Parathyroid adenoma (tissue), 2 donors: Measurements from ENCODE around the gene JAG2.

ENCODE experiments used
- H2AFZ ChIP-seq: fragments of 300-600 bp; sonication (generic); one replicate; pipeline ENCODE4 v1.7.0; 2017; ENCODE audit warnings: antibody characterized with exemption, mild to moderate bottlenecking
- H3K27ac ChIP-seq: fragments of 300-600 bp; sonication (generic); one replicate; pipeline ENCODE4 v1.7.0; 2017
- H3K27me3 ChIP-seq: fragments of 300-600 bp; sonication (generic); one replicate; pipeline ENCODE4 v1.7.0; 2017; ENCODE audit warnings: low read length; ENCODE audit not compliant: control insufficient read depth, insufficient read depth
- H3K36me3 ChIP-seq: fragments of 300-600 bp; sonication (generic); one replicate; pipeline ENCODE4 v1.7.0; 2017; ENCODE audit warnings: low read length; ENCODE audit not compliant: control insufficient read depth, insufficient read depth
- H3K4me1 ChIP-seq: fragments of 300-600 bp; sonication (generic); one replicate; pipeline ENCODE4 v1.7.0; 2017; ENCODE audit warnings: control low read depth
- H3K4me2 ChIP-seq: fragments of 300-600 bp; sonication (generic); one replicate; pipeline ENCODE4 v1.7.0; 2017; ENCODE audit warnings: low read length
- H3K4me3 ChIP-seq: fragments of 300-600 bp; sonication (generic); one replicate; pipeline ENCODE4 v1.7.0; 2017; ENCODE audit warnings: low read depth, low read length
- H3K79me2 ChIP-seq: fragments of 300-600 bp; sonication (generic); one replicate; pipeline ENCODE4 v1.7.0; 2017; ENCODE audit warnings: control low read depth
- H3K9ac ChIP-seq: fragments of 300-600 bp; sonication (generic); one replicate; pipeline ENCODE4 v1.7.0; 2017; ENCODE audit warnings: mild to moderate bottlenecking
- H3K9me3 ChIP-seq: fragments of 300-600 bp; sonication (generic); one replicate; pipeline ENCODE4 v1.7.0; 2017; ENCODE audit warnings: low read length; ENCODE audit not compliant: control insufficient read depth
- CTCF ChIP-seq: fragments of 300-600 bp; sonication (generic); IDR thresholded peaks from one replicate; pipeline ENCODE4 v1.7.0; 2017; ENCODE audit warnings: antibody characterized with exemption, mild to moderate bottlenecking
- donor health status: primary hyperparathyroidism.

Gene JAG2

GRCh38 chr14:105201925-105202513, 33.4 kb upstream of the JAG2 start:
- peaks cover 3% of the 10 kb centered on the region for H3K27me3 ChIP-seq
- no peak overlapping the region for H3K9ac ChIP-seq
- no peaks in the 10 kb centered on the region for H3K9me3 ChIP-seq
- no peak overlapping the region for H3K4me2 ChIP-seq
- no peak overlapping the region for H3K27ac ChIP-seq
- no peak overlapping the region for H3K4me3 ChIP-seq
- peaks cover 29% of the 10 kb centered on the region for H3K4me1 ChIP-seq
- H2AFZ ChIP-seq = no peak overlapping the region
- H3K36me3 ChIP-seq = no peaks in the 10 kb centered on the region
- TF ChIP-seq CTCF = no peak
- H3K79me2 ChIP-seq = no peaks in the 10 kb centered on the region

GRCh38 chr14:105201156-105201924, 32.8 kb upstream of the JAG2 start:
- Histone ChIP-seq H2AFZ (no peak overlapping the region), H3K4me1 (peaks cover 29% of the 10 kb centered on the region), H3K27ac (no peak overlapping the region), H3K79me2 (no peaks in the 10 kb centered on the region), H3K9ac (no peak overlapping the region), H3K4me2 (no peak overlapping the region), H3K9me3 (no peaks in the 10 kb centered on the region), H3K36me3 (no peaks in the 10 kb centered on the region), H3K4me3 (no peak overlapping the region), H3K27me3 (peaks cover 3% of the 10 kb centered on the region)
- no peak for TF ChIP-seq CTCF

- TF ChIP-seq CTCF = no peak
- Histone ChIP-seq H2AFZ (no peak overlapping the region), H3K4me2 (no peak overlapping the region), H3K27me3 (peaks cover 3% of the 10 kb centered on the region), H3K9ac (no peak overlapping the region), H3K4me3 (no peak overlapping the region), H3K4me1 (peaks cover 25% of the 10 kb centered on the region), H3K79me2 (no peaks in the 10 kb centered on the region), H3K27ac (no peak overlapping the region), H3K36me3 (no peaks in the 10 kb centered on the region), H3K9me3 (no peaks in the 10 kb centered on the region)
Observed at GRCh38 chr14:105200641-105201040, 32.1 kb upstream of the JAG2 start.

- TF ChIP-seq CTCF = no peak
- Histone ChIP-seq H3K9ac (no peak overlapping the region), H3K4me3 (no peak overlapping the region), H3K27me3 (peaks cover 3% of the 10 kb centered on the region), H3K79me2 (no peaks in the 10 kb centered on the region), H3K4me2 (no peak overlapping the region), H3K4me1 (peaks cover 19% of the 10 kb centered on the region), H3K27ac (no peak overlapping the region), H2AFZ (no peak overlapping the region), H3K9me3 (no peaks in the 10 kb centered on the region), H3K36me3 (no peaks in the 10 kb centered on the region)
Observed at GRCh38 chr14:105200074-105200473, 31.5 kb upstream of the JAG2 start.

GRCh38 chr14:105199093-105199492, 30.5 kb upstream of the JAG2 start:
- no peak overlapping the region for H2AFZ ChIP-seq
- no peaks in the 10 kb centered on the region for H3K9me3 ChIP-seq
- H3K4me1 ChIP-seq = peaks cover 14% of the 10 kb centered on the region
- H3K36me3 ChIP-seq = no peaks in the 10 kb centered on the region
- H3K4me2 ChIP-seq = no peak overlapping the region
- H3K4me3 ChIP-seq = no peak overlapping the region
- no peaks in the 10 kb centered on the region for H3K79me2 ChIP-seq
- no peak overlapping the region for H3K9ac ChIP-seq
- no peak for TF ChIP-seq CTCF
- no peak overlapping the region for H3K27ac ChIP-seq
- peaks cover 3% of the 10 kb centered on the region for H3K27me3 ChIP-seq
